PC-9 (cell line): ENCODE measurements around the gene GRIP1.

Experiments
- CTCF ChIP-seq: fragments of 200-600 bp; sonication (generic); conservative IDR thresholded peaks from 2 replicates; pipeline ENCODE4 v1.6.1; 2017; ENCODE audit warnings: mixed run types, antibody characterized with exemption, mild to moderate bottlenecking, moderate library complexity
- EZH2 ChIP-seq: fragments of 200-600 bp; sonication (generic); IDR thresholded peaks from 2 replicates; pipeline ENCODE4 v1.8.0; 2017; ENCODE audit warnings: antibody characterized with exemption, low read depth

- TF ChIP-seq EZH2 (no peak), CTCF (no peak)
These were observed 250.6 kb downstream of the GRIP1 start for GRCh38 chr12:66428261-66428660.
